OCI-LY3 (cell line): ENCODE measurements around the gene CLSTN2.

Experiments used
- EZH2phosphoT487 ChIP-seq: fragments of 200-600 bp; shearing (Covaris generic); IDR thresholded peaks from 2 replicates; pipeline ENCODE4 v1.6.1; 2018; ENCODE audit warnings: antibody characterized with exemption, mixed run types, low read depth
- TF ChIP-seq, protein P1 (sequence below): fragments of 200-600, 300-600 bp; sonication (generic); IDR thresholded peaks from 2 replicates; pipeline ENCODE4 v1.5.1; 2014; ENCODE audit warnings: antibody characterized with exemption, low read length, low read depth

GRCh38 chr3:140164922-140165590 lies 230.1 kb downstream of the CLSTN2 start:
- TF ChIP-seq, protein P1, sequence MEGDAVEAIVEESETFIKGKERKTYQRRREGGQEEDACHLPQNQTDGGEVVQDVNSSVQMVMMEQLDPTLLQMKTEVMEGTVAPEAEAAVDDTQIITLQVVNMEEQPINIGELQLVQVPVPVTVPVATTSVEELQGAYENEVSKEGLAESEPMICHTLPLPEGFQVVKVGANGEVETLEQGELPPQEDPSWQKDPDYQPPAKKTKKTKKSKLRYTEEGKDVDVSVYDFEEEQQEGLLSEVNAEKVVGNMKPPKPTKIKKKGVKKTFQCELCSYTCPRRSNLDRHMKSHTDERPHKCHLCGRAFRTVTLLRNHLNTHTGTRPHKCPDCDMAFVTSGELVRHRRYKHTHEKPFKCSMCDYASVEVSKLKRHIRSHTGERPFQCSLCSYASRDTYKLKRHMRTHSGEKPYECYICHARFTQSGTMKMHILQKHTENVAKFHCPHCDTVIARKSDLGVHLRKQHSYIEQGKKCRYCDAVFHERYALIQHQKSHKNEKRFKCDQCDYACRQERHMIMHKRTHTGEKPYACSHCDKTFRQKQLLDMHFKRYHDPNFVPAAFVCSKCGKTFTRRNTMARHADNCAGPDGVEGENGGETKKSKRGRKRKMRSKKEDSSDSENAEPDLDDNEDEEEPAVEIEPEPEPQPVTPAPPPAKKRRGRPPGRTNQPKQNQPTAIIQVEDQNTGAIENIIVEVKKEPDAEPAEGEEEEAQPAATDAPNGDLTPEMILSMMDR: no peak
- TF ChIP-seq EZH2phosphoT487: no peak
